K562 (cell line): ENCODE measurements around the gene AGPAT3. TPM values are rescaled to one million over a fixed set of nuclear protein-coding genes. Genes with fewer than 3 reads are reported as not detected.
A peak's percentile ranks its signal among the peaks of the same experiment; 100 is the strongest.

Source experiments
- ARHGAP35 ChIP-seq: fragments of 450-650 bp; IDR thresholded peaks from 2 replicates; pipeline ENCODE4 v1.6.1; 2018; ENCODE audit not compliant: partially characterized antibody
- ARID1B ChIP-seq: fragments of 450-650 bp; IDR thresholded peaks from 2 replicates; pipeline ENCODE4 v1.6.1; 2016; ENCODE audit warnings: antibody characterized with exemption, mild to moderate bottlenecking, inconsistent platforms
- EGR1 ChIP-seq: fragments of 450-650 bp; conservative IDR thresholded peaks from 2 replicates; pipeline ENCODE4 v1.6.1; 2017; ENCODE audit warnings: mild to moderate bottlenecking
- EHMT2 ChIP-seq: fragments of 450-650 bp; IDR thresholded peaks from 2 replicates; pipeline ENCODE4 v1.6.1; 2018; ENCODE audit warnings: antibody characterized with exemption
- EP400 ChIP-seq: fragments of 450-650 bp; IDR thresholded peaks from 2 replicates; pipeline ENCODE4 v1.6.1; 2017; ENCODE audit warnings: antibody characterized with exemption, mild to moderate bottlenecking, moderate library complexity
- HDGF ChIP-seq: fragments of 450-650 bp; IDR thresholded peaks from 2 replicates; pipeline ENCODE4 v1.6.1; 2016
- MYC ChIP-seq, 2 experiments: fragments of 250-450 bp in 1 of 2; sonication (Bioruptor Pico) in 1 of 2; IDR thresholded peaks; 2 replicates each; pipeline versions ENCODE4 v1.5.1 to v1.6.1; 2012 to 2021; ENCODE audit warnings: low read depth in 2 of 2, borderline replicate concordance in 1 of 2, improper control_type of control experiment in 1 of 2, low read length in 1 of 2, mild to moderate bottlenecking in 1 of 2, moderate library complexity in 1 of 2
- POLR2AphosphoS2 ChIP-seq: IDR thresholded peaks from 2 replicates; pipeline ENCODE4 v1.6.1; 2012; ENCODE audit warnings: low read length, improper control_type of control experiment
- SMARCE1 ChIP-seq: fragments of 450-650 bp; IDR thresholded peaks from 2 replicates; pipeline ENCODE4 v1.7.1; 2016; ENCODE audit warnings: mild to moderate bottlenecking
- TAF1 ChIP-seq: IDR thresholded peaks from 2 replicates; pipeline ENCODE4 v1.6.1; 2011; ENCODE audit warnings: mild to moderate bottlenecking, low read length, moderate library complexity; ENCODE audit not compliant: insufficient read depth, control insufficient read depth, severe bottlenecking; ENCODE audit errors: extremely low read depth
- TOE1 ChIP-seq, 2 experiments: fragments of 450-650 bp in 1 of 2; sonication (generic) in 1 of 2; formaldehyde crosslinking in 1 of 2; IDR thresholded peaks; 2 replicates each; pipeline versions ENCODE4 v1.7.1 to v1.8.0; 2016 to 2022; ENCODE audit warnings: borderline replicate concordance in 2 of 2, mild to moderate bottlenecking in 2 of 2, antibody characterized with exemption in 1 of 2, inconsistent platforms in 1 of 2, low read depth in 1 of 2, missing genetic modification reagents in 1 of 2, moderate library complexity in 1 of 2
- polyA plus RNA-seq, 8 experiments: library from polyadenylated mRNA; depleted of rRNA in 4 of 8; stranded (reverse) in 5 of 8; unstranded in 3 of 8; fragments of >200 nt; fragmentation: Nextera tagmentation in 2 of 8; fragmentation: Illumina TruSeq in 1 of 8; extraction: Ambion mirVana in 2 of 8; extraction: Trizol in 1 of 8; gene quantifications; 2 replicates each; pipeline versions ENCODE4 v1.2.1 to v1.2.3, GENCODE V29; 2011 to 2014; ENCODE audit warnings: inconsistent platforms in 1 of 8, missing spikeins in 1 of 8
- total RNA-seq, 7 experiments: library from RNA; depleted of rRNA in 6 of 7; stranded (reverse); fragments of >200 nt in 6 of 7; fragmentation: Illumina TruSeq in 2 of 7; extraction: Trizol in 2 of 7; gene quantifications; 2 replicates each; pipeline versions ENCODE4 v1.2.1 to v1.2.3, GENCODE V29; 2011 to 2021; ENCODE audit warnings: low replicate concordance in 1 of 7
- TF ChIP-seq, protein P1 (sequence below): sonication (generic); formaldehyde crosslinking; IDR thresholded peaks from 2 replicates; pipeline ENCODE4 v1.9.0; 2022; ENCODE audit warnings: mild to moderate bottlenecking, missing genetic modification reagents
- TF ChIP-seq, protein P2 (sequence below): fragments of 450-650 bp; formaldehyde crosslinking; IDR thresholded peaks from 2 replicates; pipeline ENCODE4 v1.4.0; 2022; ENCODE audit warnings: missing genetic modification characterization
- TF ChIP-seq, protein P3 (sequence below): fragments of 450-650 bp; IDR thresholded peaks from 2 replicates; pipeline ENCODE4 v1.6.1; 2017; ENCODE audit warnings: antibody characterized with exemption, mild to moderate bottlenecking

Gene AGPAT3
- total and polyA plus RNA-seq, 9 of the 15 experiments (the other 6 are each of a cell fraction or from before 2014, with no cell fraction given): 1.5 to 88.4 (median 35.7) TPM

DNA sequence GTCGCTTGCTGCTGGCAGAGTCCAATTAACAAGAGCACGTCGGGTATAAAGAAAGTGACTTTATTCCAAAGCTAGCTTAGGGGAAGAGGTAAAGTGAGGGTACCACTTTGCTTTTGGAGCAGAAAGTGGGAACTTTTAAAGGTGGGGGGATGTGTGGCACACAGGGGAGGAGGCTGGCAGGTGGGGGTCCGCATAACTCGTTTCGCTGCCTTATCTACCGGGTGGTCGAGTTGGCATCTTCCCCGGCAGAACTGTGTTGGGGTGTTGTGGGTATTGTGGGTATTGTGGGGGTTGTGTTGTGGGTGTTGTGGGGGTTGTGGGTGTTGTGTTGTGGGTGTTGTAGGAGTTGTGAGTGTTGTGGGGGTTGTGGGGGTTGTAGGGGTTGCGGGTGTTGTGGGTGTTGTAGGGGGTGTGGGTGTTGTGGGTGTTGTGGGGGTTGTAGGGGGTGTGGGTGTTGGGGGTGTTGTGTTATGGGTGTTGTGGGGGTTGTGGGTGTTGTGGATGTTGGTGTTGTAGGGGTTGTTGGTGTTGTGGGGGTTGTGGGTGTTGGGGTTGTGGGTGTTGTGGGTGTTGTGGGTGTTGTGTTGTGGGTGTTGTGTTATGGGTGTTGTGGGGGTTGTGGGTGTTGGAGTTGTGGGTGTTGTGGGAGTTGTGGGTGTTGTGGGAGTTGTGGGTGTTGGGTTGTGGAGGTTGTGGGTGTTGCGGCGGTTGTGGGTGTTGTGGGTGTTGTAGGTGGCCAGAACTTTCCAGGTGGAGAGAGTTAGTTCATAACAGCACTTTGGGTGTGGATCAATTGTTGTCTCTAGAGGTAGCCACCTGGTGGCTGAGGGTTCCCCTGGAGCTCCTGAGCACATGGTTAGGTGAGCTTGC lies 52.7 kb downstream of the AGPAT3 start (continued):
- peak; percentile 40; the same call in 1 of the 2 replicates for TF ChIP-seq TOE1 (IDR thresholded peaks at IDR 0.05; ENCODE audit: borderline replicate concordance)
- no peak for TF ChIP-seq TOE1 (CRISPR knock-in tag; IDR thresholded peaks at IDR 0.05; ENCODE audit: borderline replicate concordance, low read depth)
- peak; percentile 44 for TF ChIP-seq ARID1B
- TF ChIP-seq, protein P1, sequence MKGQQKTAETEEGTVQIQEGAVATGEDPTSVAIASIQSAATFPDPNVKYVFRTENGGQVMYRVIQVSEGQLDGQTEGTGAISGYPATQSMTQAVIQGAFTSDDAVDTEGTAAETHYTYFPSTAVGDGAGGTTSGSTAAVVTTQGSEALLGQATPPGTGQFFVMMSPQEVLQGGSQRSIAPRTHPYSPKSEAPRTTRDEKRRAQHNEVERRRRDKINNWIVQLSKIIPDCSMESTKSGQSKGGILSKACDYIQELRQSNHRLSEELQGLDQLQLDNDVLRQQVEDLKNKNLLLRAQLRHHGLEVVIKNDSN (CRISPR knock-in tag): no peak
- 0 out of 2 replicates have a peak, but pooled peaks have one; percentile 17 for TF ChIP-seq EHMT2
- TF ChIP-seq ARHGAP35: peak; percentile 17
- TF ChIP-seq, protein P2, sequence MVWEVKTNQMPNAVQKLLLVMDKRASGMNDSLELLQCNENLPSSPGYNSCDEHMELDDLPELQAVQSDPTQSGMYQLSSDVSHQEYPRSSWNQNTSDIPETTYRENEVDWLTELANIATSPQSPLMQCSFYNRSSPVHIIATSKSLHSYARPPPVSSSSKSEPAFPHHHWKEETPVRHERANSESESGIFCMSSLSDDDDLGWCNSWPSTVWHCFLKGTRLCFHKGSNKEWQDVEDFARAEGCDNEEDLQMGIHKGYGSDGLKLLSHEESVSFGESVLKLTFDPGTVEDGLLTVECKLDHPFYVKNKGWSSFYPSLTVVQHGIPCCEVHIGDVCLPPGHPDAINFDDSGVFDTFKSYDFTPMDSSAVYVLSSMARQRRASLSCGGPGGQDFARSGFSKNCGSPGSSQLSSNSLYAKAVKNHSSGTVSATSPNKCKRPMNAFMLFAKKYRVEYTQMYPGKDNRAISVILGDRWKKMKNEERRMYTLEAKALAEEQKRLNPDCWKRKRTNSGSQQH (CRISPR knock-in tag): peak; percentile 59; the same call in 1 of the 2 replicates
- peak; percentile 92 for TF ChIP-seq EGR1
- TF ChIP-seq SMARCE1: 0 out of 2 replicates have a peak, but pooled peaks have one; percentile 20
- peak; percentile 73 for TF ChIP-seq EP400
- peak; percentile 14 for TF ChIP-seq TAF1
- TF ChIP-seq, protein P3, sequence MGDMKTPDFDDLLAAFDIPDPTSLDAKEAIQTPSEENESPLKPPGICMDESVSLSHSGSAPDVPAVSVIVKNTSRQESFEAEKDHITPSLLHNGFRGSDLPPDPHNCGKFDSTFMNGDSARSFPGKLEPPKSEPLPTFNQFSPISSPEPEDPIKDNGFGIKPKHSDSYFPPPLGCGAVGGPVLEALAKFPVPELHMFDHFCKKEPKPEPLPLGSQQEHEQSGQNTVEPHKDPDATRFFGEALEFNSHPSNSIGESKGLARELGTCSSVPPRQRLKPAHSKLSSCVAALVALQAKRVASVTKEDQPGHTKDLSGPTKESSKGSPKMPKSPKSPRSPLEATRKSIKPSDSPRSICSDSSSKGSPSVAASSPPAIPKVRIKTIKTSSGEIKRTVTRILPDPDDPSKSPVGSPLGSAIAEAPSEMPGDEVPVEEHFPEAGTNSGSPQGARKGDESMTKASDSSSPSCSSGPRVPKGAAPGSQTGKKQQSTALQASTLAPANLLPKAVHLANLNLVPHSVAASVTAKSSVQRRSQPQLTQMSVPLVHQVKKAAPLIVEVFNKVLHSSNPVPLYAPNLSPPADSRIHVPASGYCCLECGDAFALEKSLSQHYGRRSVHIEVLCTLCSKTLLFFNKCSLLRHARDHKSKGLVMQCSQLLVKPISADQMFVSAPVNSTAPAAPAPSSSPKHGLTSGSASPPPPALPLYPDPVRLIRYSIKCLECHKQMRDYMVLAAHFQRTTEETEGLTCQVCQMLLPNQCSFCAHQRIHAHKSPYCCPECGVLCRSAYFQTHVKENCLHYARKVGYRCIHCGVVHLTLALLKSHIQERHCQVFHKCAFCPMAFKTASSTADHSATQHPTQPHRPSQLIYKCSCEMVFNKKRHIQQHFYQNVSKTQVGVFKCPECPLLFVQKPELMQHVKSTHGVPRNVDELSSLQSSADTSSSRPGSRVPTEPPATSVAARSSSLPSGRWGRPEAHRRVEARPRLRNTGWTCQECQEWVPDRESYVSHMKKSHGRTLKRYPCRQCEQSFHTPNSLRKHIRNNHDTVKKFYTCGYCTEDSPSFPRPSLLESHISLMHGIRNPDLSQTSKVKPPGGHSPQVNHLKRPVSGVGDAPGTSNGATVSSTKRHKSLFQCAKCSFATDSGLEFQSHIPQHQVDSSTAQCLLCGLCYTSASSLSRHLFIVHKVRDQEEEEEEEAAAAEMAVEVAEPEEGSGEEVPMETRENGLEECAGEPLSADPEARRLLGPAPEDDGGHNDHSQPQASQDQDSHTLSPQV: peak; percentile 59
- no peak for TF ChIP-seq POLR2AphosphoS2
- 0 out of 2 replicates have a peak, but pooled peaks have one; percentile 21 for TF ChIP-seq HDGF
- peak; percentile 83 for TF ChIP-seq MYC (IDR thresholded peaks at IDR 0.05; ENCODE audit: low read depth, low read length)
- no peak for TF ChIP-seq MYC (CRISPR knock-in tag; IDR thresholded peaks at IDR 0.05; ENCODE audit: borderline replicate concordance, low read depth)
